Neural cell (in vitro differentiated cells): ENCODE data around the gene USP30. TPM values are rescaled to one million over a fixed set of nuclear protein-coding genes. Genes with fewer than 3 reads are reported as not detected.

Source experiments
- H2AFZ ChIP-seq: fragments of 200-600, 300-800 bp; sonication (generic), shearing (Covaris generic); 2 replicates; pipeline ENCODE4 v1.6.0; 2014; ENCODE audit warnings: low read depth, mild to moderate bottlenecking, antibody characterized with exemption, low read length, moderate library complexity
- H3F3A ChIP-seq: fragments of 200-600 bp; shearing (Covaris generic); 2 replicates; pipeline ENCODE4 v1.6.1; 2016; ENCODE audit warnings: mild to moderate bottlenecking, moderate library complexity, mixed read lengths, antibody characterized with exemption, low read length; ENCODE audit not compliant: insufficient read depth, poor library complexity, severe bottlenecking
- H3K27ac ChIP-seq: fragments of 200-600, 300-800 bp; sonication (generic), shearing (Covaris generic); 2 replicates; pipeline ENCODE4 v1.5.1; 2014; ENCODE audit warnings: mild to moderate bottlenecking, low read length, moderate library complexity
- H3K27me3 ChIP-seq: fragments of 300-800, 200-600 bp; sonication (generic), shearing (Covaris generic); 2 replicates; pipeline ENCODE4 v1.6.0; 2014; ENCODE audit warnings: mild to moderate bottlenecking, low read depth, low read length, moderate library complexity; ENCODE audit not compliant: insufficient read depth
- H3K36me3 ChIP-seq: fragments of 300-800, 200-600 bp; sonication (generic), shearing (Covaris generic); 2 replicates; pipeline ENCODE4 v1.5.1; 2014; ENCODE audit warnings: mild to moderate bottlenecking, antibody characterized with exemption, low read length, moderate library complexity; ENCODE audit not compliant: insufficient read depth
- H3K4me2 ChIP-seq: fragments of 300-800, 200-600 bp; sonication (generic), shearing (Covaris generic); 2 replicates; pipeline ENCODE4 v1.6.0; 2014; ENCODE audit warnings: mild to moderate bottlenecking, low read length
- H3K4me3 ChIP-seq: fragments of 300-800, 200-600 bp; sonication (generic), shearing (Covaris generic); 2 replicates; pipeline ENCODE4 v1.5.1; 2014; ENCODE audit warnings: mild to moderate bottlenecking, low read length, moderate library complexity
- H3K79me2 ChIP-seq: fragments of 200-600 bp; shearing (Covaris generic); replicated peaks from 2 replicates; pipeline ENCODE4 v1.6.0; 2014; ENCODE audit warnings: mild to moderate bottlenecking, low read length, moderate library complexity; ENCODE audit not compliant: insufficient read depth
- H3K9ac ChIP-seq: fragments of 300-800, 200-600 bp; sonication (generic), shearing (Covaris generic); 2 replicates; pipeline ENCODE4 v1.6.1; 2016; ENCODE audit warnings: mild to moderate bottlenecking, low read length, mixed read lengths
- H3K9me2 ChIP-seq: fragments of 200-600 bp; shearing (Covaris generic); 2 replicates; pipeline ENCODE4 v1.6.1; 2016; ENCODE audit warnings: mild to moderate bottlenecking, low read length, mixed read lengths; ENCODE audit not compliant: insufficient read depth
- H3K9me3 ChIP-seq: fragments of 200-600, 300-800 bp; sonication (generic), shearing (Covaris generic); 2 replicates; pipeline ENCODE4 v1.6.1; 2016; ENCODE audit warnings: mild to moderate bottlenecking, mixed run types, low read length, moderate library complexity, mixed read lengths
- H4K20me1 ChIP-seq: fragments of 200-600 bp; shearing (Covaris generic); 2 replicates; pipeline ENCODE4 v1.6.1; 2016; ENCODE audit warnings: mild to moderate bottlenecking, mixed run types; ENCODE audit not compliant: insufficient read depth
- CTCF ChIP-seq: fragments of 450-650 bp; IDR thresholded peaks from 2 replicates; pipeline ENCODE4 v1.5.1; 2014; ENCODE audit warnings: antibody characterized with exemption, mild to moderate bottlenecking, moderate library complexity; ENCODE audit not compliant: poor library complexity, severe bottlenecking
- EP300 ChIP-seq: fragments of 450-650 bp; conservative IDR thresholded peaks from 2 replicates; pipeline ENCODE4 v1.6.1; 2014; ENCODE audit warnings: antibody characterized with exemption, mild to moderate bottlenecking, moderate library complexity; ENCODE audit not compliant: poor library complexity, severe bottlenecking
- EZH2 ChIP-seq: fragments of 200-600, 300-800 bp; shearing (Covaris generic), sonication (generic); IDR thresholded peaks from 2 replicates; pipeline ENCODE4 v1.6.1; 2014; ENCODE audit warnings: antibody characterized with exemption, low read length, borderline replicate concordance, mild to moderate bottlenecking; ENCODE audit not compliant: insufficient read depth, poor library complexity, severe bottlenecking
- MXI1 ChIP-seq: fragments of 450-650 bp; conservative IDR thresholded peaks from 2 replicates; pipeline ENCODE4 v1.6.1; 2014; ENCODE audit warnings: antibody characterized with exemption, mild to moderate bottlenecking; ENCODE audit not compliant: poor library complexity, severe bottlenecking
- POLR2AphosphoS5 ChIP-seq: IDR thresholded peaks from 2 replicates; pipeline ENCODE4 v1.6.1; 2012
- RAD21 ChIP-seq: fragments of 450-650 bp; conservative IDR thresholded peaks from 2 replicates; pipeline ENCODE4 v1.6.1; 2014; ENCODE audit warnings: antibody characterized with exemption, mild to moderate bottlenecking, moderate library complexity
- REST ChIP-seq: IDR thresholded peaks from 2 replicates; pipeline ENCODE4 v1.6.1; 2012; ENCODE audit warnings: borderline replicate concordance
- SMC3 ChIP-seq: fragments of 450-650 bp; conservative IDR thresholded peaks from 2 replicates; pipeline ENCODE4 v1.6.1; 2014; ENCODE audit warnings: antibody characterized with exemption, mild to moderate bottlenecking, moderate library complexity; ENCODE audit not compliant: poor library complexity
- TAF1 ChIP-seq: IDR thresholded peaks from 2 replicates; pipeline ENCODE4 v1.6.1; 2012; ENCODE audit warnings: low read depth
- polyA plus RNA-seq: library from polyadenylated mRNA; depleted of rRNA; stranded (reverse); fragments of >200 nt; gene quantifications from 2 replicates; pipeline ENCODE4 v1.2.3, GENCODE V29; 2014

Gene USP30
- polyA plus RNA-seq, 1 donor from 2014 or later: 37.2 TPM

DNA sequence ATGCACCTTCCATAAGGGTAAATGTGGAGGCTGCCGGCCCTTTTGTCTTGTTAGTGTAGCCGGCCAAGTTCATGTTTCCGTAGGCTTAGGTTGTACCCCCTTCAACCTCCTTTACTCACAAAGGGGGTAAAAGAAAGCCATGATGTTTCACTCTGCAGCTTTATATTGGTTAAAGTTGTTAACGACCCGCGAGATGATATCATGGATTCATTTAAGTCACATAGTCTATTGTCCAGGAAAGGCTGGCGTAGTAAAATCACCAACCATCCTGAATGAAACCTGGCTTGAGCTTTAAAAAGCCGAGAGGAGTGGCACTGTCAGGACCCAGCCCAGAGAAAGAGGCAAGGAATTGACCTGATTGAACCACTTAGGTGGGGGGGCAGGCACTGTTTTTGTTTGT, 46.3 kb downstream of the USP30 start:
- Histone ChIP-seq H3K79me2 (peaks cover 25% of the 10 kb centered on the region), H2AFZ (peak overlapping the region; percentile 60), H3K27me3 (no peaks in the 10 kb centered on the region), H3K9ac (peak overlapping the region; percentile 82), H3F3A (no peaks in the 10 kb centered on the region), H3K36me3 (no peaks in the 10 kb centered on the region), H3K4me3 (peak overlapping the region; percentile 98), H4K20me1 (no peaks in the 10 kb centered on the region), H3K4me2 (peak overlapping the region; percentile 91), H3K9me2 (no peaks in the 10 kb centered on the region), H3K27ac (peak overlapping the region; percentile 65), H3K9me3 (no peaks in the 10 kb centered on the region)
- TF ChIP-seq EZH2 (no peak), MXI1 (no peak), EP300 (no peak), POLR2AphosphoS5 (no peak), REST (no peak), SMC3 (no peak), CTCF (no peak), TAF1 (no peak), RAD21 (no peak)

- H3K36me3 ChIP-seq: no peaks in the 10 kb centered on the region
- H3K27ac ChIP-seq: no peak overlapping the region
- H4K20me1 ChIP-seq: no peaks in the 10 kb centered on the region
- H3K9me2 ChIP-seq: no peaks in the 10 kb centered on the region
- H3K9me3 ChIP-seq: no peaks in the 10 kb centered on the region
- no peak overlapping the region for H2AFZ ChIP-seq
- H3K4me3 ChIP-seq: peak overlapping the region; percentile 98
- H3K79me2 ChIP-seq: peaks cover 25% of the 10 kb centered on the region
- H3K27me3 ChIP-seq: no peaks in the 10 kb centered on the region
- no peak for TF ChIP-seq SMC3
- no peaks in the 10 kb centered on the region for H3F3A ChIP-seq
- peak overlapping the region; percentile 91 for H3K4me2 ChIP-seq
- peak overlapping the region; percentile 82 for H3K9ac ChIP-seq
Observed at GRCh38 chr12:109099431-109100020, 47.1 kb downstream of the USP30 start.
